ENCODE results near the gene SMC6. TPM values are rescaled to one million over a fixed set of nuclear protein-coding genes. Genes with fewer than 3 reads are reported as not detected.

SMC6 gene
- total RNA-seq, 4 donors from 2014 or later = 31.0 to 53.6 (median 39.1) TPM

DNA sequence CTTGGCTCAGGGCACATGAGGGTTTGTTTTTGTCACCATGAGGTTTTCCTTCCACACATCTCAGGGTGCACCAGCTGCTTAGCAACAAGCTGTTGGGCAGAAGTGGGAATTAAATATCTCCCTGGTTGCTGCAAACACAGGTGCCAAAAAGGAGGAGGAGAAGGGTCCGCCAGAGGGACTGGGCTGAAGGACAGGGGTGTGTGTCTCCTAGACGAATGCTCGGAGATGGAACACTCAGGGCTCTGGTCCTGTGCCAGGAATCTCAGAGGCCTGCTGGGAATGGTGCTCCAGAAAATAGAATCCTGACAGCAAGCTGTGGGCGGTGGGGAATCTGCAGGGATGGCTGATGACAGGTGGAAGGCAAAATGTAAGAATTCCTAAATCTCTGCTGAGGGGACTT lies 118.6 kb downstream of the SMC6 start:
- no peak overlapping the region for H3K4me3 ChIP-seq
- no peak for TF ChIP-seq POLR2A (IDR thresholded peaks at IDR 0.05)
- TF ChIP-seq, protein P1, sequence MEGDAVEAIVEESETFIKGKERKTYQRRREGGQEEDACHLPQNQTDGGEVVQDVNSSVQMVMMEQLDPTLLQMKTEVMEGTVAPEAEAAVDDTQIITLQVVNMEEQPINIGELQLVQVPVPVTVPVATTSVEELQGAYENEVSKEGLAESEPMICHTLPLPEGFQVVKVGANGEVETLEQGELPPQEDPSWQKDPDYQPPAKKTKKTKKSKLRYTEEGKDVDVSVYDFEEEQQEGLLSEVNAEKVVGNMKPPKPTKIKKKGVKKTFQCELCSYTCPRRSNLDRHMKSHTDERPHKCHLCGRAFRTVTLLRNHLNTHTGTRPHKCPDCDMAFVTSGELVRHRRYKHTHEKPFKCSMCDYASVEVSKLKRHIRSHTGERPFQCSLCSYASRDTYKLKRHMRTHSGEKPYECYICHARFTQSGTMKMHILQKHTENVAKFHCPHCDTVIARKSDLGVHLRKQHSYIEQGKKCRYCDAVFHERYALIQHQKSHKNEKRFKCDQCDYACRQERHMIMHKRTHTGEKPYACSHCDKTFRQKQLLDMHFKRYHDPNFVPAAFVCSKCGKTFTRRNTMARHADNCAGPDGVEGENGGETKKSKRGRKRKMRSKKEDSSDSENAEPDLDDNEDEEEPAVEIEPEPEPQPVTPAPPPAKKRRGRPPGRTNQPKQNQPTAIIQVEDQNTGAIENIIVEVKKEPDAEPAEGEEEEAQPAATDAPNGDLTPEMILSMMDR (IDR thresholded peaks at IDR 0.05) = no peak
- no peaks in the 10 kb centered on the region for H3K9me3 ChIP-seq
- DNase-seq = no peak
- H3K4me1 ChIP-seq = no peaks in the 10 kb centered on the region
- H3K27ac ChIP-seq = no peak overlapping the region
- H3K36me3 ChIP-seq = no peaks in the 10 kb centered on the region
- H3K27me3 ChIP-seq = no peaks in the 10 kb centered on the region

DNA sequence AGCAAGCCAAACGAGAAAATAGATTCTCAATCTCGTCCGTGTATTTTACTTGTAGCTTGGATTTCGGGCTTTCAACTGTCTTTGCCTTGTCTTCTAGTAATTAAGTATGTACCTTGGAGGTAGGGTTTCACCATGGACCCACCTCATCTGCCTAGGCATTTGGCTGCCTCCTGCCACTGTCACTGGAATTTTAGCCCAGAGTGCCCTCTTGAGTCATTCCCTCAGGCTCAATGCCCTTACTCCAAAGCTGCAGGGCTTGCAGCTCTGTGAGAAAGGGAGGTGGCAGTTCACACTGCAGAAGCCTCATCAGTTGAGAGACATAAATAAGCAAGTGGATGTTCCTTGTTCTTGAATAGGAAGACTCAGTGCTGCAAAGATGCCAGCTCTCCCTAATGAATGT lies 123.5 kb downstream of the SMC6 start:
- no peak for DNase-seq
- TF ChIP-seq, protein P1 (IDR thresholded peaks at IDR 0.05) = no peak
- TF ChIP-seq POLR2A (IDR thresholded peaks at IDR 0.05) = no peak
- no peaks in the 10 kb centered on the region for H3K9me3 ChIP-seq
- no peak overlapping the region for H3K27ac ChIP-seq
- H3K4me1 ChIP-seq = no peaks in the 10 kb centered on the region
- no peaks in the 10 kb centered on the region for H3K36me3 ChIP-seq
- H3K4me3 ChIP-seq = no peak overlapping the region
- H3K27me3 ChIP-seq = no peaks in the 10 kb centered on the region

DNA sequence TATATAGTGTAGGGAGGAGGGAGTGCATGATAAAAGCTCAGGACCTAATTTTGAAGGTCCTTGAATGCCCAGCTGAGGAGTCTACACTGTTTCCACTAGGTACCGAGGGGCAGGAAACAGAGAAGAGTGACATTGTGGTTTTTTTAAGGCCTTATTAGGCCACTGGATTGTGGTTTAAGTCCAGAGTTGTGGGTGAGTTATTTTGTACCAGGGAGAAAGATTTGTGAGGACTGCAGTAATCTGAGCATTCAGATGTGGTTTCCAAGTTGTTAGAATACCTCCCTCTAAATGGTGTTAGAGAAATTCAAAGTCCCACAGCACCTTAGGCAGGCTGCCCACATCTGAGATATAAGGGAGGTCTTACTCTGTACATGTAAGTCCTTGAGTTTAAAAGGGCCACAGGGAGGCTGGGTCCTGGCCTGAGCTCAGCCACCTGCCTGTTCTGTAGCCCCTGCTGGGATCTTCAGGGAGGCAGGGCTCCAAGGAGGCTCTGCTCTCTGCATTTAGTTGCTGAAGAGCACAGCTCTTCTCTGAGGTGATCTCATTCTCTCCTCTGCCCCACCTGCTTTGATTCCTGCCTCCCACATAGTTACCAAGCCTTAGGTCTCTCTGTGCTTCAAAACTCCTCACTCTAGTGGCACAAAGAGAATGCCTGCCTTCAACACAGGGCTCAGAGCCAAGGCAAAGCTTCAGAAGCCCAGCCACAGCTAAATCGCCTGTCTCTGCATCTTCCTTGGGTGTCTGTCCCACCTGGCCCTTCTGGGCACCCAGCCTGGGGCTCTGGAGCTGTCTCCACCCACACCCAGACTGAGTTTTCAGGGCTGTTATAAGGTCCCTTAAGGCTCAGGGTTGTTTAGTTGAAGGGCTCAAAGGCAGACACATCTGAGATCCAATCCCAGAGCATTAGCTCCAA lies 125.0 kb downstream of the SMC6 start:
- Histone ChIP-seq H3K4me3 (no peak overlapping the region), H3K27ac (no peak overlapping the region), H3K4me1 (no peaks in the 10 kb centered on the region), H3K36me3 (no peaks in the 10 kb centered on the region), H3K27me3 (no peaks in the 10 kb centered on the region), H3K9me3 (no peaks in the 10 kb centered on the region)
- no peak for DNase-seq
- TF ChIP-seq, protein P1 (IDR thresholded peaks at IDR 0.05) = no peak

DNA sequence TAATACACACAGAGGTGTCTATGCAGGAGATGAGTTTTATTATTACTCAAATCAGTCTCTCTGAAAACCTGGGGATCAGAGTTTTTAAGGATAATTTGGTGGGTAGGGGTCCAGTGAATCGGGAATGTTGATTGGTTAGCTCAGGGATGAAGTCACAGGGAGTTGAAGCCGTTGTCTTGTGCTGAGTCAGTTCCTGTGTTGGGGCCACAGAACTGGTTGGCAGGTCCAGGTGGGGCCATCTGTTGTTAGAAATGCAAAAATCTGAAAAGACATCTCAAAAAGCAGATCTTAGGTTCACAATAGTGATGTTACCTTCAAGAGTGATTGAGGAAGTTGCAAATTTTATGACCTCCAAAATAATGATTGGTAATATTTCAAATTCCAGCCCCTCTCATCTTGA lies 126.2 kb downstream of the SMC6 start:
- no peak for TF ChIP-seq POLR2A (IDR thresholded peaks at IDR 0.05)
- TF ChIP-seq, protein P1 (IDR thresholded peaks at IDR 0.05) = no peak
- no peak for DNase-seq

DNA sequence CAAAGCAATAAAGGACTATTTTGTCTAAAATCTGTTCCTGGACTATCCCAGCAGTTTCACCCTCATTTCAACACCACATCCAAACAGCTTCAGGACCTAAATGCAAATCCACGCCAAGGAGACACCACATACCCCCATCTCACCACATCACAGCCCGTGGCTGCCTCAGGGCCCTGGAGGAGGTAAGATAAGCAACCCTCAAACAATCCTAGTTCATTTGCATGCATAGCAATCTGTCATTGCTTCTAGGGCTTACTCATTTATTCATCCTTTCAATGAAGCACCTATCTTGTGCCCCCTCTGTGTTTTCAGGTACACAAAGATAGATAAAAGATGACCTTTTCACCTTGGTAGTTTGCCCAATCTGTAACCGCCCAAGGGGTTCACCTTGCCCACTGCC lies 126.6 kb downstream of the SMC6 start:
- Histone ChIP-seq H3K27me3 (no peaks in the 10 kb centered on the region), H3K27ac (no peak overlapping the region), H3K36me3 (no peaks in the 10 kb centered on the region), H3K4me3 (no peak overlapping the region), H3K4me1 (no peaks in the 10 kb centered on the region), H3K9me3 (no peaks in the 10 kb centered on the region)
- DNase-seq = no peak
- TF ChIP-seq POLR2A (IDR thresholded peaks at IDR 0.05) = no peak
- TF ChIP-seq, protein P1 (IDR thresholded peaks at IDR 0.05) = no peak

More for the DNA sequence above, 126.2 kb downstream of the SMC6 start:
- Histone ChIP-seq H3K4me1 (no peaks in the 10 kb centered on the region), H3K36me3 (no peaks in the 10 kb centered on the region), H3K9me3 (no peaks in the 10 kb centered on the region), H3K27ac (no peak overlapping the region), H3K4me3 (no peak overlapping the region), H3K27me3 (no peaks in the 10 kb centered on the region)

Data from Peyer's patch (tissue), 4 donors.